ENCODE data around the gene CERS1.
A peak's percentile ranks its signal among the peaks of the same experiment; 100 is the strongest.
"Not testable (repeated sequence)": the region's sequence is repeated elsewhere in the genome, so short reads cannot be mapped to it uniquely, and the experiment has no call there.

Gene CERS1

GRCh38 chr19:18919086-18919899 is 23.3 kb upstream of the CERS1 start, which contains the start of the genes COPE and DDX49:
Gene COPE (minus strand): TSS chr19:18919387. CDS start chr19:18919348, 39 bp downstream.
Gene DDX49 (plus strand): TSS chr19:18919715. CDS start chr19:18919742, 27 bp downstream.
- peak; percentile 99 for DNase-seq (ENCODE audit: low spot score)

GRCh38 chr19:18917593-18917992 is 21.6 kb upstream of the CERS1 start:
- DNase-seq (ENCODE audit: low spot score) = not testable (repeated sequence)

- DNase-seq (ENCODE audit: low spot score) = no peak
These were observed 19.7 kb upstream of the CERS1 start for GRCh38 chr19:18915639-18916038.

- no peak for DNase-seq (ENCODE audit: low spot score)
These were observed 17.5 kb upstream of the CERS1 start for GRCh38 chr19:18913466-18913865.

GRCh38 chr19:18912933-18913332 is 17.0 kb upstream of the CERS1 start:
- DNase-seq (ENCODE audit: low spot score) = no peak

GRCh38 chr19:18910801-18911436 is 15.0 kb upstream of the CERS1 start:
- no peak for DNase-seq (ENCODE audit: low spot score)

GRCh38 chr19:18910010-18910409 is 14.1 kb upstream of the CERS1 start:
- DNase-seq (ENCODE audit: low spot score) = no peak

- DNase-seq (ENCODE audit: low spot score) = no peak
These were observed 13.1 kb upstream of the CERS1 start for GRCh38 chr19:18908917-18909619.

GRCh38 chr19:18906605-18907519 is 10.9 kb upstream of the CERS1 start:
- no peak for DNase-seq (ENCODE audit: low spot score)

- no peak for DNase-seq (ENCODE audit: low spot score)
These were observed 9.7 kb upstream of the CERS1 start for GRCh38 chr19:18905513-18906236.

GRCh38 chr19:18905058-18905456 is 9.1 kb upstream of the CERS1 start:
- no peak for DNase-seq (ENCODE audit: low spot score)

GRCh38 chr19:18904334-18905057 is 8.5 kb upstream of the CERS1 start:
- no peak for DNase-seq (ENCODE audit: low spot score)

- no peak for DNase-seq (ENCODE audit: low spot score)
These were observed 7.4 kb upstream of the CERS1 start for GRCh38 chr19:18903156-18904037.

- not testable (repeated sequence) for DNase-seq (ENCODE audit: low spot score)
These were observed 6.6 kb upstream of the CERS1 start for GRCh38 chr19:18902519-18902918.

GRCh38 chr19:18901491-18901890 is 5.5 kb upstream of the CERS1 start:
- no peak for DNase-seq (ENCODE audit: low spot score)

GRCh38 chr19:18900700-18901481 is 4.9 kb upstream of the CERS1 start:
- no peak for DNase-seq (ENCODE audit: low spot score)

- DNase-seq (ENCODE audit: low spot score) = no peak
These were observed 3.9 kb upstream of the CERS1 start for GRCh38 chr19:18899624-18900560.

Data from LoVo (cell line).